ENCODE data around the gene CPE.

Gene CPE

GRCh38 chr4:165524532-165525190 lies 145.9 kb downstream of the CPE start:
- no peak overlapping the region for H3K4me3 ChIP-seq (ENCODE audit: low read length)
- no peaks in the 10 kb centered on the region for H3K27me3 ChIP-seq (ENCODE audit: control insufficient read depth, insufficient read depth, low read length)
- H3K9ac ChIP-seq (ENCODE audit: low read length) = no peak overlapping the region
- H3K4me1 ChIP-seq (ENCODE audit: control insufficient read depth, insufficient read depth, low read length) = no peaks in the 10 kb centered on the region
- H3K36me3 ChIP-seq (ENCODE audit: control insufficient read depth, insufficient read depth, low read length) = no peaks in the 10 kb centered on the region
- H3K9me3 ChIP-seq (ENCODE audit: control insufficient read depth, low read length) = no peaks in the 10 kb centered on the region

GRCh38 chr4:165532976-165533375 lies 154.2 kb downstream of the CPE start:
- H3K9ac ChIP-seq (ENCODE audit: low read length) = no peak overlapping the region
- no peaks in the 10 kb centered on the region for H3K27me3 ChIP-seq (ENCODE audit: control insufficient read depth, insufficient read depth, low read length)
- no peaks in the 10 kb centered on the region for H3K36me3 ChIP-seq (ENCODE audit: control insufficient read depth, insufficient read depth, low read length)
- H3K4me3 ChIP-seq (ENCODE audit: low read length) = no peak overlapping the region
- H3K9me3 ChIP-seq (ENCODE audit: control insufficient read depth, low read length) = no peaks in the 10 kb centered on the region
- H3K4me1 ChIP-seq (ENCODE audit: control insufficient read depth, insufficient read depth, low read length) = no peaks in the 10 kb centered on the region

GRCh38 chr4:165537028-165537648 lies 158.3 kb downstream of the CPE start:
- Histone ChIP-seq H3K4me3 (ENCODE audit: low read length) (no peak overlapping the region), H3K4me1 (ENCODE audit: control insufficient read depth, insufficient read depth, low read length) (no peaks in the 10 kb centered on the region), H3K36me3 (ENCODE audit: control insufficient read depth, insufficient read depth, low read length) (no peaks in the 10 kb centered on the region), H3K9me3 (ENCODE audit: control insufficient read depth, low read length) (no peaks in the 10 kb centered on the region), H3K27me3 (ENCODE audit: control insufficient read depth, insufficient read depth, low read length) (no peaks in the 10 kb centered on the region), H3K9ac (ENCODE audit: low read length) (no peak overlapping the region)

GRCh38 chr4:165539801-165540200 lies 161.0 kb downstream of the CPE start:
- no peak overlapping the region for H3K9ac ChIP-seq (ENCODE audit: low read length)
- no peak overlapping the region for H3K4me3 ChIP-seq (ENCODE audit: low read length)
- no peaks in the 10 kb centered on the region for H3K9me3 ChIP-seq (ENCODE audit: control insufficient read depth, low read length)
- no peaks in the 10 kb centered on the region for H3K4me1 ChIP-seq (ENCODE audit: control insufficient read depth, insufficient read depth, low read length)
- no peaks in the 10 kb centered on the region for H3K27me3 ChIP-seq (ENCODE audit: control insufficient read depth, insufficient read depth, low read length)
- no peaks in the 10 kb centered on the region for H3K36me3 ChIP-seq (ENCODE audit: control insufficient read depth, insufficient read depth, low read length)

- no peaks in the 10 kb centered on the region for H3K4me1 ChIP-seq (ENCODE audit: control insufficient read depth, insufficient read depth, low read length)
- no peak overlapping the region for H3K9ac ChIP-seq (ENCODE audit: low read length)
- H3K36me3 ChIP-seq (ENCODE audit: control insufficient read depth, insufficient read depth, low read length) = no peaks in the 10 kb centered on the region
- no peaks in the 10 kb centered on the region for H3K27me3 ChIP-seq (ENCODE audit: control insufficient read depth, insufficient read depth, low read length)
- no peaks in the 10 kb centered on the region for H3K9me3 ChIP-seq (ENCODE audit: control insufficient read depth, low read length)
- H3K4me3 ChIP-seq (ENCODE audit: low read length) = no peak overlapping the region
Measured at GRCh38 chr4:165540206-165540830, 161.5 kb downstream of the CPE start.

- H3K9ac ChIP-seq (ENCODE audit: low read length) = no peak overlapping the region
- H3K9me3 ChIP-seq (ENCODE audit: control insufficient read depth, low read length) = no peaks in the 10 kb centered on the region
- no peaks in the 10 kb centered on the region for H3K36me3 ChIP-seq (ENCODE audit: control insufficient read depth, insufficient read depth, low read length)
- H3K27me3 ChIP-seq (ENCODE audit: control insufficient read depth, insufficient read depth, low read length) = no peaks in the 10 kb centered on the region
- H3K4me3 ChIP-seq (ENCODE audit: low read length) = no peak overlapping the region
- no peaks in the 10 kb centered on the region for H3K4me1 ChIP-seq (ENCODE audit: control insufficient read depth, insufficient read depth, low read length)
Measured at GRCh38 chr4:165541851-165542459, 163.1 kb downstream of the CPE start.

GRCh38 chr4:165542476-165542875 lies 163.7 kb downstream of the CPE start:
- Histone ChIP-seq H3K4me1 (ENCODE audit: control insufficient read depth, insufficient read depth, low read length) (no peaks in the 10 kb centered on the region), H3K36me3 (ENCODE audit: control insufficient read depth, insufficient read depth, low read length) (no peaks in the 10 kb centered on the region), H3K9ac (ENCODE audit: low read length) (no peak overlapping the region), H3K27me3 (ENCODE audit: control insufficient read depth, insufficient read depth, low read length) (no peaks in the 10 kb centered on the region), H3K9me3 (ENCODE audit: control insufficient read depth, low read length) (no peaks in the 10 kb centered on the region), H3K4me3 (ENCODE audit: low read length) (no peak overlapping the region)

Measured in mucosa of stomach (tissue), 1 donor.